ENCODE data around the gene MTFR1L. TPM values are rescaled to one million over a fixed set of nuclear protein-coding genes. Genes with fewer than 3 reads are reported as not detected.

MTFR1L gene
- total and polyA plus RNA-seq, 8 donors = 39.3 to 301 (median 59.3) TPM

- 0 to 3% (median 1%) methylated on average over 17 to 80 of the region's 91 CpGs for WGBS, 5 donors
- Histone ChIP-seq H3K9me3 (no peaks in the 10 kb centered on the region), H3K4me3 (peak within 1 kb of the TSS; percentile 60 to 72 (median 67)), H3K27me3 (no peaks in the 10 kb centered on the region), H3K27ac (peak within 1 kb of the TSS; percentile 75 to 92 (median 86)), H3K36me3 (peaks cover 0 to 4% (median 2%) of the 10 kb centered on the region in 4 donors), H3K4me1 (peaks cover 45 to 89% (median 63%) of the 10 kb centered on the region in 4 donors)
- DNase-seq = peak; percentile 60 to 85
- intact Hi-C loops (cut with DNase I; ENCODE audit: low total_unique reads) = no loop called here
- no peak for TF ChIP-seq EP300 (IDR thresholded peaks at IDR 0.05)
- peak in 1 of 3 donors; percentile 33 for TF ChIP-seq POLR2AphosphoS5 (IDR thresholded peaks at IDR 0.05)
- no peak for TF ChIP-seq CTCF (IDR thresholded peaks at IDR 0.05)
- no peak for TF ChIP-seq POLR2A (IDR thresholded peaks at IDR 0.05)
These were observed 19.6 kb upstream of the MTFR1L start, which contains the start of gene SELENON for GRCh38 chr1:25799935-25800702. Gene SELENON, plus strand, starts transcription at chr1:25800193. Its CDS starts 38 bp downstream, at chr1:25800231.

- Histone ChIP-seq H3K9me3 (no peaks in the 10 kb centered on the region), H3K27me3 (no peaks in the 10 kb centered on the region), H3K27ac (peak overlapping the region; percentile 71 to 92 (median 80)), H3K36me3 (peaks cover 0 to 11% (median 9%) of the 10 kb centered on the region in 4 donors), H3K4me1 (peaks cover 51 to 91% (median 68%) of the 10 kb centered on the region in 4 donors), H3K4me3 (peak overlapping the region; percentile 60 to 72 (median 67))
- peak in 1 of 2 donors; percentile 51 for DNase-seq
- intact Hi-C loops (cut with DNase I; ENCODE audit: low total_unique reads) = no loop called here
- WGBS, 5 donors = 47 to 56% (median 53%) methylated on average over 15 of the region's 15 CpGs
- no peak for TF ChIP-seq POLR2AphosphoS5 (IDR thresholded peaks at IDR 0.05)
- TF ChIP-seq CTCF (IDR thresholded peaks at IDR 0.05) = no peak
- TF ChIP-seq POLR2A (IDR thresholded peaks at IDR 0.05) = no peak
- no peak for TF ChIP-seq EP300 (IDR thresholded peaks at IDR 0.05)
These were observed 18.9 kb upstream of the MTFR1L start for GRCh38 chr1:25800703-25801377.

- H3K9me3 ChIP-seq = no peaks in the 10 kb centered on the region
- H3K36me3 ChIP-seq = peaks cover 11 to 32% (median 26%) of the 10 kb centered on the region in 4 donors
- TF ChIP-seq CTCF (IDR thresholded peaks at IDR 0.05) = no peak
- TF ChIP-seq POLR2AphosphoS5 (IDR thresholded peaks at IDR 0.05) = no peak
- TF ChIP-seq POLR2A (IDR thresholded peaks at IDR 0.05) = no peak
- intact Hi-C loops (cut with DNase I; ENCODE audit: low total_unique reads) = no loop called here
- DNase-seq = no peak
- no peak overlapping the region for H3K4me3 ChIP-seq
- peaks cover 46 to 94% (median 76%) of the 10 kb centered on the region in 4 donors for H3K4me1 ChIP-seq
- no peaks in the 10 kb centered on the region for H3K27me3 ChIP-seq
- 54 to 72% (median 62%) methylated on average over 6 of the region's 6 CpGs for WGBS, 5 donors
- H3K27ac ChIP-seq = peak overlapping the region in 2 of 5 donors; percentile 8
These were observed 16.8 kb upstream of the MTFR1L start for GRCh38 chr1:25802915-25803314.

GRCh38 chr1:25803368-25803767 lies 16.4 kb upstream of the MTFR1L start:
- intact Hi-C loops (cut with DNase I; ENCODE audit: low total_unique reads) = no loop called here

More at GRCh38 chr1:25803368-25803767, 16.4 kb upstream of the MTFR1L start:
- WGBS, 5 donors = 87 to 100% (median 94%) methylated on average over 1 of the region's 1 CpG
- Histone ChIP-seq H3K36me3 (peaks cover 13 to 36% (median 29%) of the 10 kb centered on the region in 4 donors), H3K4me1 (peaks cover 43 to 92% (median 77%) of the 10 kb centered on the region in 4 donors), H3K27me3 (no peaks in the 10 kb centered on the region), H3K27ac (peak overlapping the region in 1 of 5 donors; percentile 78), H3K9me3 (no peaks in the 10 kb centered on the region), H3K4me3 (no peak overlapping the region)
- TF ChIP-seq CTCF (IDR thresholded peaks at IDR 0.05) (no peak), EP300 (IDR thresholded peaks at IDR 0.05) (no peak), POLR2A (IDR thresholded peaks at IDR 0.05) (no peak), POLR2AphosphoS5 (IDR thresholded peaks at IDR 0.05) (no peak)
- no peak for DNase-seq

Measured in stomach (tissue), 9 donors.